Measurements from ENCODE around the gene SAMSN1. TPM values are rescaled to one million over a fixed set of nuclear protein-coding genes. Genes with fewer than 3 reads are reported as not detected.

Gene SAMSN1
- total RNA-seq, 2 experiments from 2014 or later = 2.8 TPM; not detected in 1

- ChIA-PET POLR2A (interaction anchor here (0.7 kb wide), 1 partner anchor 104 kb away, joined by 3 read pairs; no protein-coding TSS in a partner anchor), CTCF (ENCODE audit: unreplicated experiment) (interaction anchor here (0.6 kb wide), 1 partner anchor 51 kb away, joined by 3 read pairs; no protein-coding TSS in a partner anchor)
- no peak for DNase-seq (ENCODE audit: low spot score)
- intact Hi-C loops (cut with micrococcal nuclease; ENCODE audit: unreplicated experiment) = no loop called here
- H3K79me2 ChIP-seq (ENCODE audit: insufficient read depth, low read depth, low read length) = no peaks in the 10 kb centered on the region
- H3K27ac ChIP-seq (ENCODE audit: low read depth, low read length, poor library complexity, severe bottlenecking) = no peak overlapping the region
- H4K20me1 ChIP-seq (ENCODE audit: insufficient read depth, low read length) = no peaks in the 10 kb centered on the region
- no peaks in the 10 kb centered on the region for H3K36me3 ChIP-seq (ENCODE audit: insufficient read depth, low read length)
- no peak overlapping the region for H2AFZ ChIP-seq (ENCODE audit: low read length)
- no peaks in the 10 kb centered on the region for H3K9me3 ChIP-seq (ENCODE audit: low read length)
- H3K4me2 ChIP-seq (ENCODE audit: low read length) = no peak overlapping the region
- BruUV-seq (replicated peaks) = no TSS peak
- H3K4me1 ChIP-seq (ENCODE audit: insufficient read depth, low read length, poor library complexity, severe bottlenecking) = no peaks in the 10 kb centered on the region
- no peak overlapping the region for H3K4me3 ChIP-seq (ENCODE audit: low read depth, low read length, poor library complexity, severe bottlenecking)
- TF ChIP-seq, protein P1, sequence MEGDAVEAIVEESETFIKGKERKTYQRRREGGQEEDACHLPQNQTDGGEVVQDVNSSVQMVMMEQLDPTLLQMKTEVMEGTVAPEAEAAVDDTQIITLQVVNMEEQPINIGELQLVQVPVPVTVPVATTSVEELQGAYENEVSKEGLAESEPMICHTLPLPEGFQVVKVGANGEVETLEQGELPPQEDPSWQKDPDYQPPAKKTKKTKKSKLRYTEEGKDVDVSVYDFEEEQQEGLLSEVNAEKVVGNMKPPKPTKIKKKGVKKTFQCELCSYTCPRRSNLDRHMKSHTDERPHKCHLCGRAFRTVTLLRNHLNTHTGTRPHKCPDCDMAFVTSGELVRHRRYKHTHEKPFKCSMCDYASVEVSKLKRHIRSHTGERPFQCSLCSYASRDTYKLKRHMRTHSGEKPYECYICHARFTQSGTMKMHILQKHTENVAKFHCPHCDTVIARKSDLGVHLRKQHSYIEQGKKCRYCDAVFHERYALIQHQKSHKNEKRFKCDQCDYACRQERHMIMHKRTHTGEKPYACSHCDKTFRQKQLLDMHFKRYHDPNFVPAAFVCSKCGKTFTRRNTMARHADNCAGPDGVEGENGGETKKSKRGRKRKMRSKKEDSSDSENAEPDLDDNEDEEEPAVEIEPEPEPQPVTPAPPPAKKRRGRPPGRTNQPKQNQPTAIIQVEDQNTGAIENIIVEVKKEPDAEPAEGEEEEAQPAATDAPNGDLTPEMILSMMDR (conservative IDR thresholded peaks at IDR 0.05; ENCODE audit: low read length) = no peak
- TF ChIP-seq EZH2phosphoT487 (IDR thresholded peaks at IDR 0.05; ENCODE audit: borderline replicate concordance, low read depth, low read length) = no peak
- no peaks in the 10 kb centered on the region for H3K9me2 ChIP-seq (ENCODE audit: insufficient read depth, low read length)
Measured at GRCh38 chr21:14582934-14583628, 37.0 kb upstream of the SAMSN1 start.

DNA sequence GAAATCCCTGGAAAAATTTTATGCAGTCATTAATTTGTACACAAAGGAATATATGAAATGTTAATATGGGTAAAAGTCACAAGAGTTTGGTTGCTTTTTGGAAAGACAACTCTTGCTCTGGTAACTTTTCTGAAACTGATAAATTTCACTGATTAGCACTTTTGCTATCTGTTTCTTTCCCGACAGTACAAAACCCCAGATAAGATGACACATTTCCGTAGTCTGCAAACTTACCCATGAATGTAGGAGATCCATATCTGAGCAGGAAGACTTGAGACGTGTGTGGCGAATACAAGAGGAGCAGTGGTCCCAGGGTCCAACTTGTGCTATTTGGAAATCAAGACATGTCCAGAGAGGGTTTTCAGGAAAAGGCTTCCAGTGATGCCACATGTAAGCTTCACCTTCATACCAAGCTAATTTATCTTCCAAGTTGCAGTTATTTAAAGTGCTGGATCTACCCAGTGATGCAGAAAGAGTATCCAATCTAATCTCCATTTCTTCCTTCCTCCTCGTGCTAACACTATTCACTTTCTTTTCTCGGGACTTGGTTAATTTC lies 35.9 kb upstream of the SAMSN1 start:
- Histone ChIP-seq H3K79me2 (ENCODE audit: insufficient read depth, low read depth, low read length) (no peaks in the 10 kb centered on the region), H4K20me1 (ENCODE audit: insufficient read depth, low read length) (no peaks in the 10 kb centered on the region), H2AFZ (ENCODE audit: low read length) (no peak overlapping the region), H3K27ac (ENCODE audit: low read depth, low read length, poor library complexity, severe bottlenecking) (no peak overlapping the region), H3K4me1 (ENCODE audit: insufficient read depth, low read length, poor library complexity, severe bottlenecking) (no peaks in the 10 kb centered on the region), H3K9me3 (ENCODE audit: low read length) (no peaks in the 10 kb centered on the region), H3K9me2 (ENCODE audit: insufficient read depth, low read length) (no peaks in the 10 kb centered on the region), H3K4me3 (ENCODE audit: low read depth, low read length, poor library complexity, severe bottlenecking) (no peak overlapping the region), H3K36me3 (ENCODE audit: insufficient read depth, low read length) (no peaks in the 10 kb centered on the region), H3K4me2 (ENCODE audit: low read length) (no peak overlapping the region)
- intact Hi-C loops (cut with micrococcal nuclease; ENCODE audit: unreplicated experiment) = no loop called here
- CTCF ChIA-PET (ENCODE audit: unreplicated experiment) = no interaction called here
- no peak for DNase-seq (ENCODE audit: low spot score)
- POLR2A ChIA-PET = interaction anchor here (0.6 to 0.7 kb wide), 2 partner anchors 19 to 369 kb away, joined by 3 read pairs; no protein-coding TSS in a partner anchor
- no TSS peak for BruUV-seq (replicated peaks)
- TF ChIP-seq, protein P1 (conservative IDR thresholded peaks at IDR 0.05; ENCODE audit: low read length) = no peak
- TF ChIP-seq EZH2phosphoT487 (IDR thresholded peaks at IDR 0.05; ENCODE audit: borderline replicate concordance, low read depth, low read length) = no peak

GRCh38 chr21:14573244-14573643 lies 27.1 kb upstream of the SAMSN1 start:
- DNase-seq (ENCODE audit: low spot score) = no peak
- no peaks in the 10 kb centered on the region for H4K20me1 ChIP-seq (ENCODE audit: insufficient read depth, low read length)
- no peak overlapping the region for H3K4me3 ChIP-seq (ENCODE audit: low read depth, low read length, poor library complexity, severe bottlenecking)
- ChIA-PET CTCF (ENCODE audit: unreplicated experiment) (no interaction called here), POLR2A (interaction anchor here (1.0 to 2.2 kb wide), 5 partner anchors 9 to 30 kb away, joined by 3 to 12 read pairs (median 5); no protein-coding TSS in a partner anchor)
- H3K4me2 ChIP-seq (ENCODE audit: low read length) = no peak overlapping the region
- no peaks in the 10 kb centered on the region for H3K9me2 ChIP-seq (ENCODE audit: insufficient read depth, low read length)
- intact Hi-C loops (cut with micrococcal nuclease; ENCODE audit: unreplicated experiment) = no loop called here
- no TSS peak for BruUV-seq (replicated peaks)
- no peaks in the 10 kb centered on the region for H3K79me2 ChIP-seq (ENCODE audit: insufficient read depth, low read depth, low read length)
- no peaks in the 10 kb centered on the region for H3K36me3 ChIP-seq (ENCODE audit: insufficient read depth, low read length)
- no peaks in the 10 kb centered on the region for H3K9me3 ChIP-seq (ENCODE audit: low read length)
- H3K27ac ChIP-seq (ENCODE audit: low read depth, low read length, poor library complexity, severe bottlenecking) = no peak overlapping the region
- TF ChIP-seq, protein P1 (conservative IDR thresholded peaks at IDR 0.05; ENCODE audit: low read length) = no peak
- TF ChIP-seq EZH2phosphoT487 (IDR thresholded peaks at IDR 0.05; ENCODE audit: borderline replicate concordance, low read depth, low read length) = no peak
- H3K4me1 ChIP-seq (ENCODE audit: insufficient read depth, low read length, poor library complexity, severe bottlenecking) = no peaks in the 10 kb centered on the region
- H2AFZ ChIP-seq (ENCODE audit: low read length) = no peak overlapping the region

All from OCI-LY7 (cell line).